ENCODE results near the gene CRTC3.

The CRTC3 gene

GRCh38 chr15:90597577-90597976 is 67.9 kb downstream of the CRTC3 start:
- DNase-seq = peak; percentile 67

- peak; percentile 34 for DNase-seq
These were observed 68.4 kb downstream of the CRTC3 start for GRCh38 chr15:90598031-90598577.

GRCh38 chr15:90598679-90599078 is 69.0 kb downstream of the CRTC3 start:
- no peak for DNase-seq

GRCh38 chr15:90599116-90599515 is 69.4 kb downstream of the CRTC3 start:
- no peak for DNase-seq

- DNase-seq = no peak
These were observed 69.9 kb downstream of the CRTC3 start for GRCh38 chr15:90599644-90600043.

GRCh38 chr15:90600954-90601353 is 71.2 kb downstream of the CRTC3 start:
- DNase-seq = no peak

GRCh38 chr15:90603893-90604292 is 74.2 kb downstream of the CRTC3 start:
- peak; percentile 70 for DNase-seq

- DNase-seq = no peak
These were observed 76.9 kb downstream of the CRTC3 start for GRCh38 chr15:90606641-90607040.

- DNase-seq = no peak
These were observed 77.6 kb downstream of the CRTC3 start for GRCh38 chr15:90607361-90607760.

- no peak for DNase-seq
These were observed 79.8 kb downstream of the CRTC3 start for GRCh38 chr15:90609242-90610180.

GRCh38 chr15:90610190-90610589 is 80.5 kb downstream of the CRTC3 start:
- DNase-seq = no peak

GRCh38 chr15:90611157-90611556 is 81.4 kb downstream of the CRTC3 start:
- DNase-seq = no peak

- DNase-seq = no peak
These were observed 87.4 kb downstream of the CRTC3 start for GRCh38 chr15:90617171-90617570.

- no peak for DNase-seq
These were observed 88.0 kb downstream of the CRTC3 start for GRCh38 chr15:90617668-90618097.

- DNase-seq = no peak
These were observed 88.8 kb downstream of the CRTC3 start for GRCh38 chr15:90618330-90619125.

- peak; percentile 24 for DNase-seq
These were observed 89.7 kb downstream of the CRTC3 start for GRCh38 chr15:90619468-90619867.

- no peak for DNase-seq
These were observed 90.2 kb downstream of the CRTC3 start for GRCh38 chr15:90619939-90620338.

- peak; percentile 28 for DNase-seq
These were observed 90.8 kb downstream of the CRTC3 start for GRCh38 chr15:90620379-90621067.

- DNase-seq = no peak
These were observed 94.1 kb downstream of the CRTC3 start for GRCh38 chr15:90623854-90624253.

- no peak for DNase-seq
These were observed 94.7 kb downstream of the CRTC3 start for GRCh38 chr15:90624278-90624981.

GRCh38 chr15:90625037-90625436 is 95.3 kb downstream of the CRTC3 start:
- no peak for DNase-seq

GRCh38 chr15:90629217-90629616 is 99.5 kb downstream of the CRTC3 start:
- no peak for DNase-seq
